EL (cell line): ENCODE results near the gene CAAP1.
"Not testable (repeated sequence)": the region's sequence is repeated elsewhere in the genome, so short reads cannot be mapped to it uniquely, and the experiment has no call there.

ENCODE experiments used
- DNase-seq: peaks from one replicate; pipeline ENCODE4 v3.0.0-alpha.2; 2016

Gene CAAP1

GRCh38 chr9:26828391-26828955 is 64.1 kb downstream of the CAAP1 start:
- DNase-seq: not testable (repeated sequence)

- no peak for DNase-seq
Observed at GRCh38 chr9:26814799-26815198, 77.8 kb downstream of the CAAP1 start.

GRCh38 chr9:26813247-26813646 is 79.4 kb downstream of the CAAP1 start:
- DNase-seq: no peak

GRCh38 chr9:26812217-26812616 is 80.4 kb downstream of the CAAP1 start:
- DNase-seq: no peak

GRCh38 chr9:26811106-26811505 is 81.5 kb downstream of the CAAP1 start:
- no peak for DNase-seq

GRCh38 chr9:26809795-26810194 is 82.8 kb downstream of the CAAP1 start:
- DNase-seq: peak; percentile 77

GRCh38 chr9:26807161-26807560 is 85.4 kb downstream of the CAAP1 start:
- DNase-seq: no peak

GRCh38 chr9:26802921-26803320 is 89.7 kb downstream of the CAAP1 start:
- no peak for DNase-seq

GRCh38 chr9:26801772-26802171 is 90.8 kb downstream of the CAAP1 start:
- DNase-seq: no peak

- DNase-seq: no peak
Observed at GRCh38 chr9:26800322-26800721, 92.3 kb downstream of the CAAP1 start.

- DNase-seq: no peak
Observed at GRCh38 chr9:26791274-26791673, 101.3 kb downstream of the CAAP1 start.
